ENCODE results near the gene WNT10A. TPM values are rescaled to one million over a fixed set of nuclear protein-coding genes. Genes with fewer than 3 reads are reported as not detected.
"Not testable (repeated sequence)": the region's sequence is repeated elsewhere in the genome, so short reads cannot be mapped to it uniquely, and the experiment has no call there.

The WNT10A gene
- total RNA-seq, 1 donor from 2014 or later = not detected

GRCh38 chr2:218924757-218925156, 44.1 kb downstream of the WNT10A start:
- Histone ChIP-seq H3K4me3 (ENCODE audit: low read length in 3 of 3) (no peak overlapping the region), H3K9ac (ENCODE audit: low read depth in 1 of 3, low read length in 3 of 3) (no peak overlapping the region), H3K27ac (ENCODE audit: low read depth, low read length) (no peak overlapping the region), H3K36me3 (ENCODE audit: control insufficient read depth in 3 of 3, insufficient read depth in 3 of 3, low read length in 3 of 3) (no peaks in the 10 kb centered on the region), H3K27me3 (ENCODE audit: control insufficient read depth in 3 of 3, insufficient read depth in 3 of 3, low read length in 3 of 3) (peaks cover 0 to 6% (median 3%) of the 10 kb centered on the region in 3 donors), H3K9me3 (ENCODE audit: control insufficient read depth in 3 of 3, low read length in 3 of 3) (no peaks in the 10 kb centered on the region), H3K4me1 (ENCODE audit: control insufficient read depth in 3 of 3, insufficient read depth in 3 of 3, low read length in 3 of 3) (no peaks in the 10 kb centered on the region)

DNA sequence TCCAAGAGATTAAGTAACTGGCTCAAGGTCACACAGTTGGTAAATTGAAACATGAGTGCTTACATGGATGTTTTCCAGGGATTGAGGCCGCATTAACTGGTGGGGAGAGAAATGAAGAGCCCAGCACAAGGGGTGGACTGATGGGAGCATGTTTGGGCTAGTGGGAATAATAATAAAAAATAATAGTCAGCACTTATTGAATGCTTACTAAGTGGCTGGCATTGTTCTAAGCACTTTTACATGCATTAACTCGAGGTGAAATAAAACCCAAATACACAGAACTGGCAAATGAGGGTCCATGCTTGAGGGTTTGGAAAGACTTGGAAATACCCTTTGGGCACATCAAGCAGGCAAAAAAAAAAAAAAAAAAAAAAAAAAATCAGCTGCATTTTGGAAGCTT, 44.8 kb downstream of the WNT10A start:
- Histone ChIP-seq H3K27me3 (ENCODE audit: control insufficient read depth in 3 of 3, insufficient read depth in 3 of 3, low read length in 3 of 3) (peaks cover 2 to 6% (median 3%) of the 10 kb centered on the region in 3 donors), H3K9me3 (ENCODE audit: control insufficient read depth in 3 of 3, low read length in 3 of 3) (no peaks in the 10 kb centered on the region), H3K36me3 (ENCODE audit: control insufficient read depth in 3 of 3, insufficient read depth in 3 of 3, low read length in 3 of 3) (no peaks in the 10 kb centered on the region), H3K9ac (ENCODE audit: low read depth in 1 of 3, low read length in 3 of 3) (no peak overlapping the region), H3K4me3 (ENCODE audit: low read length in 3 of 3) (no peak overlapping the region), H3K27ac (ENCODE audit: low read depth, low read length) (no peak overlapping the region), H3K4me1 (ENCODE audit: control insufficient read depth in 3 of 3, insufficient read depth in 3 of 3, low read length in 3 of 3) (no peaks in the 10 kb centered on the region)

DNA sequence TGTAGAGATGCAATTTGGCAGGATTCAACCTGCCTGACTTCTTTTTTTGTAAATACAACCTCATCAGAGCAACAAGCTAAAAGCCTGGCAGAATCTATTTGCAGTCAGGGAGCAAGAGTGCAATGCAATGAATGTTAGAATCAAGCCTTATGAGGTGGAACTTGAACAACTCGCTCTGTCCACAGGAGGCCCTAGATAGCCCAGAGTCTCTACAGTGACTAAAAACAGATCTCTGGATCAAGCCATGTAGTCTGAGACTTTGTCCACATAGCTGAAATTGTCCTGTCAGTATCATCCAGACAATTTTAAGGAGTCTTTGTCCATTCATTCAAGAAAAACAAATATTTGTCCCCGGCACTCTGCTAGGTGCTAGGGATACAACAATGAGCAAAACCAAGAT, 46.8 kb downstream of the WNT10A start:
- Histone ChIP-seq H3K4me1 (ENCODE audit: control insufficient read depth in 3 of 3, insufficient read depth in 3 of 3, low read length in 3 of 3) (no peaks in the 10 kb centered on the region), H3K27ac (ENCODE audit: low read depth, low read length) (no peak overlapping the region), H3K27me3 (ENCODE audit: control insufficient read depth in 3 of 3, insufficient read depth in 3 of 3, low read length in 3 of 3) (peaks cover 2 to 3% (median 3%) of the 10 kb centered on the region in 3 donors), H3K4me3 (ENCODE audit: low read length in 3 of 3) (no peak overlapping the region), H3K9me3 (ENCODE audit: control insufficient read depth in 3 of 3, low read length in 3 of 3) (no peaks in the 10 kb centered on the region), H3K9ac (ENCODE audit: low read depth in 1 of 3, low read length in 3 of 3) (no peak overlapping the region), H3K36me3 (ENCODE audit: control insufficient read depth in 3 of 3, insufficient read depth in 3 of 3, low read length in 3 of 3) (no peaks in the 10 kb centered on the region)

- no peaks in the 10 kb centered on the region for H3K36me3 ChIP-seq (ENCODE audit: control insufficient read depth in 3 of 3, insufficient read depth in 3 of 3, low read length in 3 of 3)
- H3K4me1 ChIP-seq (ENCODE audit: control insufficient read depth in 3 of 3, insufficient read depth in 3 of 3, low read length in 3 of 3) = no peaks in the 10 kb centered on the region
- H3K4me3 ChIP-seq (ENCODE audit: low read length in 3 of 3) = no peak overlapping the region
- H3K27ac ChIP-seq (ENCODE audit: low read depth, low read length) = no peak overlapping the region
- no peaks in the 10 kb centered on the region for H3K9me3 ChIP-seq (ENCODE audit: control insufficient read depth in 3 of 3, low read length in 3 of 3)
- H3K27me3 ChIP-seq (ENCODE audit: control insufficient read depth in 3 of 3, insufficient read depth in 3 of 3, low read length in 3 of 3) = peaks cover 2 to 6% (median 3%) of the 10 kb centered on the region in 3 donors
- no peak overlapping the region for H3K9ac ChIP-seq (ENCODE audit: low read depth in 1 of 3, low read length in 3 of 3)
Observed at GRCh38 chr2:218927876-218928275, 47.2 kb downstream of the WNT10A start.

DNA sequence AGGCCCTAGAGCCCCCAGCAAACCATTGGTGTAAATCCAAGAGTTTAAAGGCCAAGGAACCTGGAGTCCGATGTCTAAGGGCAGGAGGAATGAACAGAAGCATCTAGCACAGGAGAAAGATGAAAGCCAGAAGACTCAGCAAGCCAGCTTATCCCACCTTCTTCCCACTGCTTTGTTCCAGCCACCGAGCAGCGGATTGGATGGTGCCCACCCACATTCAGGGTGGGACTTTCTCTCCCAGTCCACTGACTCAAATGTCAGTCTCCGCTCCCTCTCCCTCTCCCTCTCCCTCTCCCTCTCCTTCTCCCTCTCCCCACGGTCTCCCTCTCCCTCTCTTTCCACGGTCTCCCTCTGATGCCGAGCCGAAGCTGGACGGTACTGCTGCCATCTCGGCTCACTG, 49.8 kb downstream of the WNT10A start:
- H3K9ac ChIP-seq (ENCODE audit: low read depth in 1 of 3, low read length in 3 of 3); H3K36me3 ChIP-seq (ENCODE audit: control insufficient read depth in 3 of 3, insufficient read depth in 3 of 3, low read length in 3 of 3); H3K9me3 ChIP-seq (ENCODE audit: control insufficient read depth in 3 of 3, low read length in 3 of 3); H3K4me3 ChIP-seq (ENCODE audit: low read length in 3 of 3); H3K27me3 ChIP-seq (ENCODE audit: control insufficient read depth in 3 of 3, insufficient read depth in 3 of 3, low read length in 3 of 3); H3K4me1 ChIP-seq (ENCODE audit: control insufficient read depth in 3 of 3, insufficient read depth in 3 of 3, low read length in 3 of 3); H3K27ac ChIP-seq (ENCODE audit: low read depth, low read length): not testable (repeated sequence)

- not testable (repeated sequence) for H3K9ac ChIP-seq (ENCODE audit: low read depth in 1 of 3, low read length in 3 of 3); H3K4me3 ChIP-seq (ENCODE audit: low read length in 3 of 3); H3K9me3 ChIP-seq (ENCODE audit: control insufficient read depth in 3 of 3, low read length in 3 of 3); H3K36me3 ChIP-seq (ENCODE audit: control insufficient read depth in 3 of 3, insufficient read depth in 3 of 3, low read length in 3 of 3); H3K27ac ChIP-seq (ENCODE audit: low read depth, low read length); H3K4me1 ChIP-seq (ENCODE audit: control insufficient read depth in 3 of 3, insufficient read depth in 3 of 3, low read length in 3 of 3)
- H3K27me3 ChIP-seq (ENCODE audit: control insufficient read depth in 3 of 3, insufficient read depth in 3 of 3, low read length in 3 of 3) = peaks cover 9 to 19% (median 12%) of the 10 kb centered on the region in 3 donors
Observed at GRCh38 chr2:218931751-218932150, 51.1 kb downstream of the WNT10A start.

Small RNA genes within 50 kb of the gene (small RNA-seq; reads per million reads assigned to genes)
- not detected for gene RNU6-642P

Other genes starting within 250 kb of the WNT10A start
- 5.7 TPM for gene ZNF142, start 221.2 kb upstream of the WNT10A start, total RNA-seq
- gene BCS1L, start 221.2 kb upstream of the WNT10A start, total RNA-seq = 40.2 TPM
- 24.5 TPM for gene RNF25, start 208.8 kb upstream of the WNT10A start, total RNA-seq
- gene STK36, start 208.8 kb upstream of the WNT10A start, total RNA-seq = 5.2 TPM
- 11.0 TPM for gene TTLL4, start 170.0 kb upstream of the WNT10A start, total RNA-seq
- 17.7 TPM for gene CYP27A1, start 98.7 kb upstream of the WNT10A start, total RNA-seq
- 9.9 TPM for gene PRKAG3, start 49.0 kb upstream of the WNT10A start, total RNA-seq
- gene WNT6, start 21.0 kb upstream of the WNT10A start, total RNA-seq = not detected
- gene CDK5R2, start 78.8 kb downstream of the WNT10A start, total RNA-seq = not detected
- gene FEV, start 104.3 kb downstream of the WNT10A start, total RNA-seq = not detected
- gene CRYBA2, start 112.6 kb downstream of the WNT10A start, total RNA-seq = not detected
- gene CFAP65, start 160.7 kb downstream of the WNT10A start, total RNA-seq = not detected
- not detected for gene IHH, start 180.1 kb downstream of the WNT10A start, total RNA-seq

All from skeletal muscle tissue (tissue), 5 donors.